H1 (cell line): ENCODE results near the gene PTPN13. TPM values are rescaled to one million over a fixed set of nuclear protein-coding genes. Genes with fewer than 3 reads are reported as not detected.

Experiments used
- CTCF ChIA-PET: fragments of 300-600 bp; sonication (Branson Sonifier 250); formaldehyde crosslinking; loops from one replicate; lab custom pipeline; 2021; ENCODE audit not compliant: partially characterized antibody; lab: Charles Lee
- POLR2A ChIA-PET: fragments of 300-600 bp; sonication (Branson Sonifier 250); formaldehyde crosslinking; loops from one replicate; lab custom pipeline; 2021; ENCODE audit warnings: inconsistent platforms; ENCODE audit not compliant: partially characterized antibody; lab: Charles Lee
- DNase-seq, 2 experiments: peaks; one replicate each; pipeline versions ENCODE4 v3.0.0 to v3.0.0-alpha.2; 2010 to 2022; ENCODE audit warnings: low spot score in 2 of 2, low read depth in 1 of 2, mixed read lengths in 1 of 2
- FAIRE-seq: peaks from 2 replicates; lab custom pipeline; 2011; peaks lifted over from hg19 to GRCh38; lab: Jason Lieb, UNC
- H2AFZ ChIP-seq: 2 replicates; pipeline ENCODE4 v1.8.1; 2012; ENCODE audit warnings: low read length, inconsistent platforms
- H2AK5ac ChIP-seq: 2 replicates; pipeline ENCODE4 v1.6.1; 2013; ENCODE audit warnings: low read depth, low read length
- H2BK120ac ChIP-seq: replicated peaks from 2 replicates; pipeline ENCODE3; 2013; ENCODE audit warnings: low read depth, low read length, inconsistent platforms
- H2BK12ac ChIP-seq: 2 replicates; pipeline ENCODE4 v1.6.1; 2013; ENCODE audit warnings: low read depth, low read length
- H2BK15ac ChIP-seq: 2 replicates; pipeline ENCODE4 v1.6.1; 2013; ENCODE audit warnings: low read length
- H2BK20ac ChIP-seq: 2 replicates; pipeline ENCODE4 v1.6.1; 2013; ENCODE audit warnings: low read length
- H2BK5ac ChIP-seq: 2 replicates; pipeline ENCODE4 v1.6.1; 2013; ENCODE audit warnings: low read depth, low read length
- H3K14ac ChIP-seq: 2 replicates; pipeline ENCODE4 v1.6.1; 2013; ENCODE audit warnings: inconsistent platforms; ENCODE audit not compliant: insufficient read length
- H3K18ac ChIP-seq: 2 replicates; pipeline ENCODE4 v1.6.1; 2013; ENCODE audit warnings: low read length; ENCODE audit errors: extremely low read depth
- H3K23ac ChIP-seq: 2 replicates; pipeline ENCODE4 v1.6.1; 2013; ENCODE audit warnings: inconsistent platforms; ENCODE audit not compliant: insufficient read length
- H3K23me2 ChIP-seq: 2 replicates; pipeline ENCODE4 v1.6.1; 2013; ENCODE audit warnings: low read depth, low read length
- H3K27ac ChIP-seq: 2 replicates; pipeline ENCODE4 v1.6.1; 2011; ENCODE audit warnings: low read depth, low read length, inconsistent platforms
- H3K27me3 ChIP-seq, 4 experiments: replicated peaks in 1 of 4; 1 replicate in 1 of 4; 2 replicates in 3 of 4; pipeline versions ENCODE4 v1.6.1 to v1.8.1; 2011 to 2013; ENCODE audit warnings: low read length in 3 of 4, mild to moderate bottlenecking in 3 of 4, inconsistent platforms in 2 of 4, mixed read lengths in 2 of 4, moderate library complexity in 1 of 4; ENCODE audit not compliant: control insufficient read depth in 3 of 4, insufficient read depth in 3 of 4; ENCODE audit errors: extremely low read depth in 1 of 4
- H3K36me3 ChIP-seq, 4 experiments: 2 replicates each; pipeline versions ENCODE4 v1.6.1 to v1.8.1; 2011 to 2013; ENCODE audit warnings: mild to moderate bottlenecking in 4 of 4, low read length in 3 of 4, moderate library complexity in 2 of 4, control low read depth in 1 of 4, inconsistent platforms in 1 of 4; ENCODE audit not compliant: insufficient read depth in 4 of 4, control insufficient read depth in 2 of 4
- H3K4ac ChIP-seq: replicated peaks from 2 replicates; pipeline ENCODE3; 2013; ENCODE audit warnings: low read length, low read depth, mixed read lengths, inconsistent platforms; ENCODE audit not compliant: insufficient read length
- H3K4me1 ChIP-seq, 4 experiments: replicated peaks in 1 of 4; 1 replicate in 1 of 4; 2 replicates in 3 of 4; pipeline versions ENCODE4 v1.6.1 to v1.8.1; 2011 to 2013; ENCODE audit warnings: low read length in 3 of 4, inconsistent platforms in 2 of 4, mixed read lengths in 1 of 4; ENCODE audit not compliant: insufficient read depth in 4 of 4, control insufficient read depth in 3 of 4
- H3K4me2 ChIP-seq, 2 experiments: 2 replicates each; pipeline versions ENCODE4 v1.6.1 to v1.8.1; 2011 to 2013; ENCODE audit warnings: low read depth in 2 of 2, low read length in 2 of 2, control low read depth in 1 of 2, inconsistent platforms in 1 of 2, mild to moderate bottlenecking in 1 of 2; ENCODE audit not compliant: insufficient read depth in 1 of 2
- H3K4me3 ChIP-seq, 4 experiments: fragments of 200-600, 300-600 bp in 1 of 4; sonication (generic), shearing (Covaris generic), sonication (Bioruptor Twin) in 1 of 4; 2 replicates each; pipeline versions ENCODE4 v1.5.1 to v1.8.1; 2011 to 2016; ENCODE audit warnings: low read length in 4 of 4, low read depth in 3 of 4, control low read depth in 2 of 4, inconsistent platforms in 2 of 4, mild to moderate bottlenecking in 2 of 4, mixed read lengths in 1 of 4, moderate library complexity in 1 of 4; ENCODE audit not compliant: insufficient read depth in 2 of 4; ENCODE audit errors: extremely low read depth in 1 of 4
- H3K56ac ChIP-seq: replicated peaks from 2 replicates; pipeline ENCODE3; 2013; ENCODE audit warnings: low read depth, mild to moderate bottlenecking, mixed read lengths, low read length, inconsistent platforms; ENCODE audit not compliant: insufficient read length
- H3K79me1 ChIP-seq: 2 replicates; pipeline ENCODE4 v1.6.1; 2013; ENCODE audit warnings: low read depth, low read length, control low read depth
- H3K79me2 ChIP-seq, 2 experiments: 2 replicates each; pipeline versions ENCODE4 v1.6.1 to v1.8.1; 2012 to 2013; ENCODE audit warnings: low read length in 2 of 2, mild to moderate bottlenecking in 2 of 2, inconsistent platforms in 1 of 2; ENCODE audit not compliant: insufficient read depth in 2 of 2, control insufficient read depth in 1 of 2
- H3K9ac ChIP-seq, 4 experiments: replicated peaks in 1 of 4; 1 replicate in 1 of 4; 2 replicates in 3 of 4; pipeline versions ENCODE4 v1.6.1 to v1.8.1; 2011 to 2013; ENCODE audit warnings: low read depth in 3 of 4, low read length in 3 of 4, control low read depth in 2 of 4, mild to moderate bottlenecking in 2 of 4, moderate library complexity in 2 of 4, inconsistent platforms in 1 of 4; ENCODE audit errors: extremely low read depth in 1 of 4
- H3K9me3 ChIP-seq, 2 experiments: 2 replicates each; pipeline versions ENCODE4 v1.6.1 to v1.8.1; 2012 to 2013; ENCODE audit warnings: mild to moderate bottlenecking in 2 of 2, moderate library complexity in 2 of 2, control low read depth in 1 of 2, inconsistent platforms in 1 of 2, low read depth in 1 of 2, low read length in 1 of 2, mixed read lengths in 1 of 2; ENCODE audit not compliant: insufficient read depth in 2 of 2
- H4K20me1 ChIP-seq, 2 experiments: replicated peaks in 1 of 2; 2 replicates each; pipeline versions ENCODE3 to v1.8.1; 2011 to 2013; ENCODE audit warnings: inconsistent platforms in 2 of 2, low read length in 2 of 2, mild to moderate bottlenecking in 1 of 2; ENCODE audit not compliant: insufficient read depth in 2 of 2, control insufficient read depth in 1 of 2
- H4K5ac ChIP-seq: 2 replicates; pipeline ENCODE4 v1.6.1; 2013; ENCODE audit warnings: low read length, low read depth, mixed read lengths, inconsistent platforms; ENCODE audit not compliant: insufficient read length
- H4K8ac ChIP-seq: 2 replicates; pipeline ENCODE4 v1.8.0; 2013; ENCODE audit warnings: mild to moderate bottlenecking, moderate library complexity, low read length, inconsistent platforms; ENCODE audit not compliant: insufficient read depth; ENCODE audit errors: extremely low read depth
- H4K91ac ChIP-seq: replicated peaks from 2 replicates; pipeline ENCODE3; 2013; ENCODE audit warnings: low read length, mixed read lengths, inconsistent platforms; ENCODE audit not compliant: insufficient read length
- CBX5 ChIP-seq: fragments of 300-800, 300-1000 bp; sonication (generic); IDR thresholded peaks from 2 replicates; pipeline ENCODE4 v1.7.1; 2016; ENCODE audit warnings: antibody characterized with exemption, low read length, low read depth
- CEBPB ChIP-seq: IDR thresholded peaks from 2 replicates; pipeline ENCODE4 v1.6.1; 2012; ENCODE audit warnings: low read depth, low read length
- EP300 ChIP-seq, 2 experiments: IDR thresholded peaks; 1 replicate in 1 of 2; 2 replicates in 1 of 2; pipeline ENCODE4 v1.6.1; 2011 to 2012; ENCODE audit warnings: low read depth in 2 of 2, low read length in 2 of 2, mild to moderate bottlenecking in 2 of 2, borderline replicate concordance in 1 of 2, inconsistent platforms in 1 of 2, moderate library complexity in 1 of 2
- GTF2F1 ChIP-seq: IDR thresholded peaks from 2 replicates; pipeline ENCODE4 v1.6.1; 2012; ENCODE audit warnings: low read depth, low read length, improper control_type of control experiment, borderline replicate concordance
- HDAC6 ChIP-seq: IDR thresholded peaks from one replicate; pipeline ENCODE4 v1.7.1; 2012; ENCODE audit warnings: low read depth, mild to moderate bottlenecking, inconsistent platforms, low read length, moderate library complexity
- KDM1A ChIP-seq: fragments of 200-600, 300-600 bp; sonication (generic); IDR thresholded peaks from 2 replicates; pipeline ENCODE4 v1.7.1; 2016; ENCODE audit warnings: mild to moderate bottlenecking, low read length, borderline replicate concordance
- POU5F1 ChIP-seq: IDR thresholded peaks from 2 replicates; pipeline ENCODE4 v1.6.1; 2011; ENCODE audit warnings: low read depth, mild to moderate bottlenecking, low read length, moderate library complexity
- RFX5 ChIP-seq: IDR thresholded peaks from 2 replicates; pipeline ENCODE4 v1.6.1; 2011; ENCODE audit warnings: low read depth, low read length, improper control_type of control experiment, borderline replicate concordance
- SIRT6 ChIP-seq: IDR thresholded peaks from one replicate; pipeline ENCODE4 v1.7.1; 2012; ENCODE audit warnings: low read length, inconsistent platforms
- SP1 ChIP-seq: IDR thresholded peaks from 2 replicates; pipeline ENCODE4 v1.6.1; 2011; ENCODE audit warnings: low read depth, low read length
- WGBS, 2 experiments: shearing (Covaris generic) in 1 of 2; methylation state at CpG; one replicate each; pipeline versions ENCODE4 v1.1.6 to v1.1.7; 2013 to 2015; ENCODE audit warnings: low lambda C conversion rate in 2 of 2, mixed read lengths in 2 of 2, inconsistent platforms in 1 of 2, low coverage in 1 of 2, missing lambda C conversion rate in 1 of 2; ENCODE audit not compliant: insufficient replicate concordance in 2 of 2, insufficient coverage in 1 of 2, insufficient read length in 1 of 2; ENCODE audit errors: extremely low coverage in 1 of 2, missing lambda C conversion rate in 1 of 2; 5-methylcytosine and 5-hydroxymethylcytosine counted together
- polyA plus RNA-seq, 7 experiments: library from polyadenylated mRNA; depleted of rRNA in 3 of 7; stranded (reverse) in 5 of 7; unstranded in 2 of 7; fragments of >200 nt in 5 of 7; fragments of 200-250 nt in 2 of 7; gene quantifications; 1 replicate in 5 of 7; 2 replicates in 1 of 7; 4 replicates in 1 of 7; pipeline versions ENCODE4 v1.2.1 to v1.2.3, GENCODE V29; 2011 to 2013; ENCODE audit warnings: missing spikeins in 2 of 7, mixed read lengths in 2 of 7
- total RNA-seq: library from RNA; stranded (reverse); fragmentation: NEBNext Ultra II Directional; extraction: Animal tissue kit (Norgen Biotek cat#: 25700); gene quantifications from 2 replicates; pipeline ENCODE4 v1.2.1, GENCODE V29; 2021
- TF ChIP-seq, protein P1 (sequence below): IDR thresholded peaks from 2 replicates; pipeline ENCODE4 v1.6.1; 2011; ENCODE audit warnings: low read length, improper control_type of control experiment
- TF ChIP-seq, protein P2 (sequence below): IDR thresholded peaks from 2 replicates; pipeline ENCODE4 v1.6.1; 2011; ENCODE audit warnings: low read depth, mild to moderate bottlenecking, low read length; ENCODE audit not compliant: insufficient read depth

PTPN13 gene
- total and polyA plus RNA-seq, 2 of the 8 experiments (the other 6 are each of a cell fraction or from before 2014, with no cell fraction given): 12.7 to 57.9 TPM

DNA sequence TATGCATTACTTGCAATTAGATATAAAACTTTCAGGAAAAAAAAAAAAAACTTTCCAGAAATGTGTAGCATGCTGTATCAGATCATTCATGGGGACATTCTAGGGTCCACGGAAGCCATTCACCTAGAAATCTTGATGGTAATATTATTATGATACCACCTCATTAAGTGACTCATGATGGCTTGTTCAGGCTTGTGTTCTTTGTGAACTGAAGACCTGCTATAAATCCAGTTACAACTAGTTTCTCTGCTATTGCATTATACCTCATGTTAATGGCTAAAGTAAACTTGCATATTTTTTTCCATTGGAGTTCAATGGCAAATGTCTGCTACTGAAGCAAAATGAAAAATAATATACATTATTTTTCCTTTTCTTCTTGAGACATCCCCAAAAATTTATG, 35.3 kb upstream of the PTPN13 start:
- POLR2A ChIA-PET: no interaction called here
- no peaks in the 10 kb centered on the region for H3K9me3 ChIP-seq
- no peak overlapping the region for H3K4me3 ChIP-seq
- no peak overlapping the region for H3K23ac ChIP-seq
- no peak overlapping the region for H2AFZ ChIP-seq
- H3K18ac ChIP-seq: no peak overlapping the region
- H2BK120ac ChIP-seq: no peak overlapping the region
- TF ChIP-seq GTF2F1 (no peak), HDAC6 (no peak), CEBPB (no peak), CBX5 (no peak), SP1 (no peak), EP300 (IDR thresholded peaks at IDR 0.05; ENCODE audit: borderline replicate concordance in 1 of 2, low read depth in 2 of 2, low read length in 2 of 2) (no peak), SIRT6 (no peak), KDM1A (no peak), POU5F1 (no peak), RFX5 (no peak)
- TF ChIP-seq, protein P1, sequence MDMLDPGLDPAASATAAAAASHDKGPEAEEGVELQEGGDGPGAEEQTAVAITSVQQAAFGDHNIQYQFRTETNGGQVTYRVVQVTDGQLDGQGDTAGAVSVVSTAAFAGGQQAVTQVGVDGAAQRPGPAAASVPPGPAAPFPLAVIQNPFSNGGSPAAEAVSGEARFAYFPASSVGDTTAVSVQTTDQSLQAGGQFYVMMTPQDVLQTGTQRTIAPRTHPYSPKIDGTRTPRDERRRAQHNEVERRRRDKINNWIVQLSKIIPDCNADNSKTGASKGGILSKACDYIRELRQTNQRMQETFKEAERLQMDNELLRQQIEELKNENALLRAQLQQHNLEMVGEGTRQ: no peak
- TF ChIP-seq, protein P2, sequence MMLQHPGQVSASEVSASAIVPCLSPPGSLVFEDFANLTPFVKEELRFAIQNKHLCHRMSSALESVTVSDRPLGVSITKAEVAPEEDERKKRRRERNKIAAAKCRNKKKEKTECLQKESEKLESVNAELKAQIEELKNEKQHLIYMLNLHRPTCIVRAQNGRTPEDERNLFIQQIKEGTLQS: no peak
- TF ChIP-seq, all 59 proteins: peak for 0
- Histone ChIP-seq H3K79me2 (no peaks in the 10 kb centered on the region), H2BK12ac (no peak overlapping the region), H3K4me1 (0 out of 7 replicates have a peak, but pooled peaks cover 0 to 2% (median 0%) of the 10 kb centered on the region in 4 experiments), H3K56ac (no peak overlapping the region), H3K4ac (no peak overlapping the region), H2BK20ac (no peak overlapping the region), H3K4me2 (no peak overlapping the region), H3K9ac (no peak overlapping the region), H4K8ac (no peak overlapping the region), H4K5ac (no peak overlapping the region), H2BK5ac (no peak overlapping the region), H3K36me3 (no peaks in the 10 kb centered on the region), H3K27ac (no peak overlapping the region), H3K27me3 (no peaks in the 10 kb centered on the region), H4K20me1 (no peaks in the 10 kb centered on the region), H3K23me2 (no peaks in the 10 kb centered on the region), H3K79me1 (no peaks in the 10 kb centered on the region), H4K91ac (no peak overlapping the region), H2AK5ac (no peak overlapping the region), H2BK15ac (no peak overlapping the region), H3K14ac (no peak overlapping the region)
- CTCF ChIA-PET: no interaction called here
- DNase-seq (no peak), FAIRE-seq (no peak)
- 100% methylated on average over 1 of the region's 1 CpG; no CpG with 5 or more reads in 1 of the 2 experiments for WGBS, 2 experiments
